CD4-positive, CD25-positive, alpha-beta regulatory T cell (primary cell): ENCODE data around the gene SGF29. TPM values are rescaled to one million over a fixed set of nuclear protein-coding genes. Genes with fewer than 3 reads are reported as not detected.
"Not testable (repeated sequence)": the region's sequence is repeated elsewhere in the genome, so short reads cannot be mapped to it uniquely, and the experiment has no call there.

ENCODE experiments used
- ATAC-seq, 2 donors: fragments of 150-1000 bp; cut with Tn5 transposase; one replicate each; pipeline ENCODE4 v1.10.0; 2021; ENCODE audit warnings: low read depth in 2 of 2, moderate number of reproducible peaks in 2 of 2, moderate library complexity in 1 of 2
- DNase-seq, 3 donors: peaks; one replicate each; pipeline versions ENCODE4 v3.0.0 to v3.0.0-alpha.2; 2012 to 2022; ENCODE audit warnings: mixed read lengths in 1 of 3
- H3K27ac ChIP-seq: one replicate; pipeline ENCODE4 v1.7.0; 2013; ENCODE audit warnings: mild to moderate bottlenecking, low read length; ENCODE audit not compliant: insufficient read depth, poor library complexity, severe bottlenecking
- H3K27me3 ChIP-seq: one replicate; pipeline ENCODE4 v1.7.0; 2013; ENCODE audit warnings: low read length; ENCODE audit not compliant: control insufficient read depth, insufficient read depth
- H3K36me3 ChIP-seq: one replicate; pipeline ENCODE4 v1.7.0; 2013; ENCODE audit warnings: mild to moderate bottlenecking, low read length, moderate library complexity; ENCODE audit not compliant: control insufficient read depth, insufficient read depth
- H3K4me1 ChIP-seq: 2 replicates; pipeline ENCODE4 v1.7.0; 2013; ENCODE audit warnings: mild to moderate bottlenecking, low read length; ENCODE audit not compliant: insufficient read depth, control insufficient read depth, poor library complexity, severe bottlenecking
- H3K4me3 ChIP-seq: one replicate; pipeline ENCODE4 v1.7.0; 2013; ENCODE audit warnings: low read depth, mild to moderate bottlenecking, low read length, moderate library complexity
- H3K9me3 ChIP-seq, 2 experiments: 1 replicate in 1 of 2; 2 replicates in 1 of 2; pipeline ENCODE4 v1.7.0; 2013; ENCODE audit warnings: low read length in 2 of 2, mild to moderate bottlenecking in 1 of 2, moderate library complexity in 1 of 2; ENCODE audit not compliant: control insufficient read depth in 2 of 2
- H3K27ac Mint-ChIP-seq, 3 donors: one replicate each; pipeline ENCODE4 v1.8.0; 2020 to 2022; ENCODE audit warnings: mild to moderate bottlenecking in 3 of 3, mixed read lengths in 3 of 3, moderate library complexity in 2 of 3
- H3K27me3 Mint-ChIP-seq: one replicate; pipeline ENCODE4 v1.8.0; 2022; ENCODE audit warnings: mild to moderate bottlenecking, mixed read lengths
- H3K36me3 Mint-ChIP-seq: one replicate; pipeline ENCODE4 v1.8.0; 2020; ENCODE audit warnings: mixed read lengths
- H3K4me1 Mint-ChIP-seq, 4 donors: one replicate each; pipeline ENCODE4 v1.8.0; 2020 to 2022; ENCODE audit warnings: mixed read lengths in 4 of 4, mild to moderate bottlenecking in 1 of 4
- H3K4me3 Mint-ChIP-seq, 4 donors: one replicate each; pipeline ENCODE4 v1.8.0; 2020 to 2022; ENCODE audit warnings: mild to moderate bottlenecking in 4 of 4, mixed read lengths in 4 of 4, moderate library complexity in 3 of 4
- H3K9me3 Mint-ChIP-seq, 7 donors: one replicate each; pipeline ENCODE4 v1.8.0; 2020 to 2022; ENCODE audit warnings: mixed read lengths in 7 of 7, mild to moderate bottlenecking in 3 of 7, moderate library complexity in 2 of 7
- polyA plus RNA-seq, 4 donors: library from polyadenylated mRNA; unstranded; fragments of 300-500 nt; fragmentation: Illumina TruSeq; gene quantifications; one replicate each; pipeline ENCODE4 v1.2.3, GENCODE V29; 2021
- total RNA-seq: library from RNA; stranded (reverse); gene quantifications from one replicate; pipeline ENCODE4 v1.2.3, GENCODE V29; 2022

SGF29 gene
- total and polyA plus RNA-seq, 5 donors from 2014 or later, result 43.4 to 97.5 (median 65.5) TPM

DNA sequence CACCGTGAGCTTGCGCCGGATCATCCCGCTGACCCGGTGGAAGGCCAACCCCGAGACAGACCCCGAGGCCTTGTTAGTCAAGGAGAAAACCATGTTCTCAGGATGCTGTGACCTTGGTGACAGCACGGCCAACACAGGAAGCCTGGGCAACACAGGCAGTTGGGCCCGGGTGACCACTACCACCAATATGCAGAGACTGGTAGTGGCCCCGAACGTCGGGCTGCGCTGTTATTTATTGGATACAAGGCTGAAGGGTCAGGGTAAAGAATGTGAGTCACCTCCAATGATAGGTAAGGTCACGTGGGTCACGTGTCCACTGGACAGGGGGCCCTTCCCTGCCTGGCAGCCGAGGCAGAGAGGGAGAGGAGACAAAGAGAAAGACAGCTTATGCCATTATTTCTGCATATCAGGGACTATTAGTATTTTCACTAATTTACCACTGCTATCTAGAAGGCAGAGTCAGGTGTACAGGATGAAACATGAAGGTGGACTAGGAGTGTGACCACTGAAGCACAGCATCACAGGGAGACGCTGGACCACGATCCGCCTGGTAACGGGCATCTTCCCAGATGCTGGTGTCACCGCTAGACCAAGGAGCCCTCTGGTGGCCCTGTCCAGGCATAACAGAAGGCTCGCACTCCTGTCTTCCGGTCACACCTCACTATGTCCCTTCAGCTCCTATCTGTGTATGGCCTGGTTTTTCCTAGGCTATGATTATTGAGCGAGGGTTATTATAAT is 61.9 kb downstream of the SGF29 start:
- not testable (repeated sequence) for H3K4me1 ChIP-seq, H3K36me3 ChIP-seq, H3K36me3 Mint-ChIP-seq, H3K9me3 ChIP-seq, ATAC-seq, H3K4me3 Mint-ChIP-seq, H3K27ac Mint-ChIP-seq, H3K4me3 ChIP-seq, H3K9me3 Mint-ChIP-seq, H3K27me3 Mint-ChIP-seq, H3K27me3 ChIP-seq, H3K27ac ChIP-seq
- peak in 1 of 3 donors; percentile 16 for DNase-seq
- peaks cover 4 to 13% (median 7%) of the 10 kb centered on the region in 4 donors for H3K4me1 Mint-ChIP-seq

DNA sequence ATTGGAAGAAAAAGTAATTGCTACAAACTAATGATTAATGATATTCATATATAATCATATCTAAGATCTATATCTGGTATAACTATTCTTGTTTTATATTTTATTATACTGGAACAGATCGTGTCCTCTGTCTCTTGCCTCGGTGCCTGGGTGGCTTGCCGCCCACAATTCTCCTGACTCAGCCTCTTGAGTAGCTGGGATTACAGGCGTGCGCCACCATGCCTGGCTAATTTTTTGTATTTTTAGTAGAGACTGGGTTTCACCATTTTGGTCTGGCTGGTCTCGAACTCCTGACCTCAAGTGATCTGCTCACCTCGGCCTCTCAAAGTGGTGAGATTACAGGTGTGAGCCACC is 62.5 kb downstream of the SGF29 start:
- not testable (repeated sequence) for H3K4me1 Mint-ChIP-seq, H3K4me1 ChIP-seq, H3K36me3 Mint-ChIP-seq, H3K27me3 ChIP-seq, H3K4me3 ChIP-seq, H3K9me3 ChIP-seq, H3K4me3 Mint-ChIP-seq, DNase-seq, H3K9me3 Mint-ChIP-seq, H3K27me3 Mint-ChIP-seq, H3K36me3 ChIP-seq, H3K27ac ChIP-seq, ATAC-seq
- H3K27ac Mint-ChIP-seq, result peak overlapping the region in 1 of 3 donors; percentile 67

DNA sequence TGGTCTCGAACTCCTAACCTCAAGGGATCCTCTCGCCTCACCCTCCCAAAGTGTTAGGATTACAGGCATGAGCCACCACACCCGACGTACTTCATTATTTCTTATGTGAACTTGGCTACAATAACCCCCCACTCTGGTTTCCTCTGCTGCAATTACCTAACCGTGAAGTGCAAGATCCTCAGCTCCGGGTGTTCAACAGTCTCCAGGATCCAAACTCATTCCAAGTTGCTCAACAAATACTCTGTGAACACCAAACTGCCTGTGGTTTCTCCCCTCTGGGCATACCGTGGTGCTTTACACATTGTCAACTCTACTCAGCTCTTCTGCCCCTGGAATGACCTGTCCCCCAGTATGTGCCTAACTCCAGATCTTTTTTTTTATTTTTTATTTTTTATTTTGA is 62.9 kb downstream of the SGF29 start:
- Histone ChIP-seq H3K9me3 (no peaks in the 10 kb centered on the region), H3K4me1 (no peaks in the 10 kb centered on the region), H3K27me3 (no peaks in the 10 kb centered on the region), H3K27ac (no peak overlapping the region), H3K36me3 (no peaks in the 10 kb centered on the region), H3K4me3 (no peak overlapping the region)
- Mint-ChIP-seq H3K4me3 (no peak overlapping the region), H3K4me1 (peaks cover 2 to 14% (median 8%) of the 10 kb centered on the region in 4 donors), H3K36me3 (peaks cover 7% of the 10 kb centered on the region), H3K27ac (peak overlapping the region in 1 of 3 donors; percentile 67), H3K27me3 (no peaks in the 10 kb centered on the region), H3K9me3 (no peaks in the 10 kb centered on the region)
- DNase-seq, result no peak
- ATAC-seq, result no peak

DNA sequence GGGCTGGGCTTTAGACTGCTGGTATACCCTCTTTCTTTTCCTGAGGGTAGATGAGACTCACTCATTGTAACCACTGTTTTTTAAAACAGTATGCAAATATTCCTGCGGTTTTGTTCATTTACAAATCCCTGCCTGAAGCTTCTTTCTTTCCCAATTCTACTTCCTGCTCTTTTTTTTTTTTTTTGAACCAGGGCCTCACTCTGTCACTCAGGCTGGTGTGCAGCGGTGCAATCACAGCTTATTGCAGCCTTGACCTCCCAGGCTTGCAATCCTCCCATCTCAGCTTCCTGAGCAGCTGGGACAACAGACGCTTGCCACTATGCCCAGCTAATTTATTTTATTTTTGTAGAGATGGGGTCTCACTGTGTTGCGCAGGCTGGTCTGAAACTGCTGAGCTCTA is 64.2 kb downstream of the SGF29 start:
- H3K27ac Mint-ChIP-seq, result no peak overlapping the region

DNA sequence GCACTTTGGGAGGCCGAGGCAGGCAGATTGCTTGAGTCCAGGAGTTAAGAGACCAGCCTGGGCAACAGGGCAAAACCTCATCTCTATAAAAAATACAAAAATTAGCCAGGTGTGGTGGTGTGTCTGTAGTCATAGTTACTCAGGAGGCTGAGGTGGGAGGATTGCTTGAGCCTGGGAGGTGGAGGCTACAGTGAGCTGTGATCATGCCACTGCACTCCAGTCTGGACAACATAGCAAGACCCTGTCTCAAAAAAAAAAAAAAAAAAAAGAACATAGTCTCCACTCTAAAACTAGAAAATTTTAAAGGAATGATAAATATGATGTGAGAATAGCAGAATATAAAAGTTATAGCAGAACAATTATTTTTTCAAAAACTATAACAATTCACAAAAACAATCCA is 66.6 kb downstream of the SGF29 start:
- H3K36me3 Mint-ChIP-seq, H3K27ac Mint-ChIP-seq, DNase-seq, H3K36me3 ChIP-seq, H3K27me3 ChIP-seq, ATAC-seq, H3K9me3 Mint-ChIP-seq, H3K9me3 ChIP-seq, H3K4me3 Mint-ChIP-seq, H3K4me3 ChIP-seq, H3K27me3 Mint-ChIP-seq, H3K27ac ChIP-seq: not testable (repeated sequence)
- H3K4me1 ChIP-seq, result peaks cover 10% of the 10 kb centered on the region
- peaks cover 9 to 33% (median 21%) of the 10 kb centered on the region in 4 donors for H3K4me1 Mint-ChIP-seq

More for the DNA sequence above, 64.2 kb downstream of the SGF29 start:
- Mint-ChIP-seq H3K9me3 (no peaks in the 10 kb centered on the region), H3K27me3 (no peaks in the 10 kb centered on the region), H3K4me3 (no peak overlapping the region), H3K4me1 (peaks cover 9 to 26% (median 17%) of the 10 kb centered on the region in 4 donors), H3K36me3 (peaks cover 7% of the 10 kb centered on the region)
- DNase-seq (no peak), ATAC-seq (no peak)
- H3K27me3 ChIP-seq, result no peaks in the 10 kb centered on the region
- no peaks in the 10 kb centered on the region for H3K9me3 ChIP-seq
- H3K27ac ChIP-seq, result no peak overlapping the region
- no peak overlapping the region for H3K4me3 ChIP-seq
- H3K4me1 ChIP-seq, result peaks cover 10% of the 10 kb centered on the region
- no peaks in the 10 kb centered on the region for H3K36me3 ChIP-seq

DNA sequence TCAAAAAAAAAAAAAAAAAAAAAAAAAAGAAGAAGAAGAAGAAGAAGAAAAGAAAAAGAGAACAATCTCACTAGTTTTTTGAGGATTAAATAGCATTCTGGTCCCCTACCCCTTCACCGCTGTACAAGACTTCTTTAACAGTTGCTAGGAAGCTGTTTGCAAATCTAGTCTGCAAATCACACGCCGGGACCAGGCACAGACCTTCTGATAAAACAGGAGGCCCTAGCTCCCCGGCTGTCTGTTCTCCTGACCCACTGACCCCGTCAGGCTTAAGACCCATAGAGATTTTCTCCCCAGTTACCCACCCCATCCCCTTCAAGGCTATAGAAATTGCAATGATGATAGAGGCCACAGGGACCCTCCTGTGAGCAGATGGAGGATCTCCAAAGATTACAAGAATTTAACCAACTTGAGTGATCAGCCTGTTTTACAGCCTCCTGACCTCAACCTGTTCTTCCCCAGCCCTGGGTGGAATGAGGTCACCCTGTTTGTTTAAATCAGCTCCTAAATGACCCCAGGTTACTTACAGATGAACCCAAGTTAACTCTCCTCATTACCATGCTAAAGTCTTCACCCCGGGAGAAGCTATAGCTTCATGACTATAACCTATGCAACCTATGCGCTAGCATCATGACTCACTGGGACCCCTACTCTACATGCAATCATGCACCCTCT is 67.9 kb downstream of the SGF29 start:
- Histone ChIP-seq H3K27me3 (no peaks in the 10 kb centered on the region), H3K9me3 (no peaks in the 10 kb centered on the region), H3K27ac (no peak overlapping the region), H3K4me1 (peaks cover 10% of the 10 kb centered on the region), H3K36me3 (no peaks in the 10 kb centered on the region), H3K4me3 (no peak overlapping the region)
- H3K4me3 Mint-ChIP-seq, result peak overlapping the region; percentile 19 to 93 (median 86)
- H3K27ac Mint-ChIP-seq, result peak overlapping the region; percentile 48 to 86 (median 49)
- DNase-seq, result no peak
- H3K9me3 Mint-ChIP-seq, result peaks cover 0 to 6% (median 0%) of the 10 kb centered on the region in 7 donors
- H3K27me3 Mint-ChIP-seq, result peaks cover 5% of the 10 kb centered on the region
- ATAC-seq, result no peak
- H3K4me1 Mint-ChIP-seq, result peaks cover 7 to 30% (median 18%) of the 10 kb centered on the region in 4 donors
- peaks cover 7% of the 10 kb centered on the region for H3K36me3 Mint-ChIP-seq

DNA sequence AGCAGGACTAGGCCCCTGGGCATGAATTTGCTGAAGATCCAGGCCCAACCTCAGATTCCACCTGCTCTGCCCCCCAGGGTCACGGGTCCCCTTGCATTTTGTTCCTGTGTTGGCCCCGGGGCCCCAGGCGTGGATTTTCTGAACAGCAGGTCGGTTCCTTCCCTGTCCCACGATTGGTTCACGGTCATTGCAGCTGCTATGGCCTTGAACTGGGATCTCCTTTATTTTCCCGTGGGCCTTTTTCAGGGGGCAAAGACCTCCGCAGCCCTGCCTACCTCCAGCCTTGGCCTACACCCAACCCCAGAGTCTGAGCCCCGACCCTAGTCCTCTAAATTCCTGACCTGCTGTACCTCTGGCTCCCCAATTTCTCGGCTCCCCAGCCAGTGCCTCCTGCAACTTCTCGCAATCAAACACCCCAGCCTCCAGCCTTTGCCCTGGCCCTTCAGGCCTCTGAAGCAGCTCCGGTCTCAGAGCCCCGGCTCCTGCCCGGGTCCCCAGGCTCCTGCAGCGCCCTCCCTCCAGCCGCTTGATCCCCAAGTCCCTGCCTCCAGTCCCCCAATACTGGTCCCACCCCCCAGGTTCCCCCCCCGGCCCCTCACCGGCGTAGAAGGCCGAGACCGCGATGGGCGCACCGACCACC is 68.9 kb downstream of the SGF29 start:
- DNase-seq, ATAC-seq, H3K27me3 ChIP-seq, H3K4me3 ChIP-seq, H3K9me3 ChIP-seq, H3K9me3 Mint-ChIP-seq, H3K27me3 Mint-ChIP-seq, H3K36me3 ChIP-seq, H3K36me3 Mint-ChIP-seq, H3K27ac ChIP-seq: not testable (repeated sequence)
- Mint-ChIP-seq H3K4me1 (peaks cover 7 to 30% (median 18%) of the 10 kb centered on the region in 4 donors), H3K27ac (peak overlapping the region; percentile 32 to 86 (median 67)), H3K4me3 (peak overlapping the region; percentile 70 to 93 (median 86))
- H3K4me1 ChIP-seq, result peaks cover 10% of the 10 kb centered on the region
